ENCODE measurements around the gene POLE. TPM values are rescaled to one million over a fixed set of nuclear protein-coding genes. Genes with fewer than 3 reads are reported as not detected.

The POLE gene, protein sequence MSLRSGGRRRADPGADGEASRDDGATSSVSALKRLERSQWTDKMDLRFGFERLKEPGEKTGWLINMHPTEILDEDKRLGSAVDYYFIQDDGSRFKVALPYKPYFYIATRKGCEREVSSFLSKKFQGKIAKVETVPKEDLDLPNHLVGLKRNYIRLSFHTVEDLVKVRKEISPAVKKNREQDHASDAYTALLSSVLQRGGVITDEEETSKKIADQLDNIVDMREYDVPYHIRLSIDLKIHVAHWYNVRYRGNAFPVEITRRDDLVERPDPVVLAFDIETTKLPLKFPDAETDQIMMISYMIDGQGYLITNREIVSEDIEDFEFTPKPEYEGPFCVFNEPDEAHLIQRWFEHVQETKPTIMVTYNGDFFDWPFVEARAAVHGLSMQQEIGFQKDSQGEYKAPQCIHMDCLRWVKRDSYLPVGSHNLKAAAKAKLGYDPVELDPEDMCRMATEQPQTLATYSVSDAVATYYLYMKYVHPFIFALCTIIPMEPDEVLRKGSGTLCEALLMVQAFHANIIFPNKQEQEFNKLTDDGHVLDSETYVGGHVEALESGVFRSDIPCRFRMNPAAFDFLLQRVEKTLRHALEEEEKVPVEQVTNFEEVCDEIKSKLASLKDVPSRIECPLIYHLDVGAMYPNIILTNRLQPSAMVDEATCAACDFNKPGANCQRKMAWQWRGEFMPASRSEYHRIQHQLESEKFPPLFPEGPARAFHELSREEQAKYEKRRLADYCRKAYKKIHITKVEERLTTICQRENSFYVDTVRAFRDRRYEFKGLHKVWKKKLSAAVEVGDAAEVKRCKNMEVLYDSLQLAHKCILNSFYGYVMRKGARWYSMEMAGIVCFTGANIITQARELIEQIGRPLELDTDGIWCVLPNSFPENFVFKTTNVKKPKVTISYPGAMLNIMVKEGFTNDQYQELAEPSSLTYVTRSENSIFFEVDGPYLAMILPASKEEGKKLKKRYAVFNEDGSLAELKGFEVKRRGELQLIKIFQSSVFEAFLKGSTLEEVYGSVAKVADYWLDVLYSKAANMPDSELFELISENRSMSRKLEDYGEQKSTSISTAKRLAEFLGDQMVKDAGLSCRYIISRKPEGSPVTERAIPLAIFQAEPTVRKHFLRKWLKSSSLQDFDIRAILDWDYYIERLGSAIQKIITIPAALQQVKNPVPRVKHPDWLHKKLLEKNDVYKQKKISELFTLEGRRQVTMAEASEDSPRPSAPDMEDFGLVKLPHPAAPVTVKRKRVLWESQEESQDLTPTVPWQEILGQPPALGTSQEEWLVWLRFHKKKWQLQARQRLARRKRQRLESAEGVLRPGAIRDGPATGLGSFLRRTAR (N-terminal part only)
- total RNA-seq: 10 to 100 TPM; 41.3 to 45.7 TPM

DNA sequence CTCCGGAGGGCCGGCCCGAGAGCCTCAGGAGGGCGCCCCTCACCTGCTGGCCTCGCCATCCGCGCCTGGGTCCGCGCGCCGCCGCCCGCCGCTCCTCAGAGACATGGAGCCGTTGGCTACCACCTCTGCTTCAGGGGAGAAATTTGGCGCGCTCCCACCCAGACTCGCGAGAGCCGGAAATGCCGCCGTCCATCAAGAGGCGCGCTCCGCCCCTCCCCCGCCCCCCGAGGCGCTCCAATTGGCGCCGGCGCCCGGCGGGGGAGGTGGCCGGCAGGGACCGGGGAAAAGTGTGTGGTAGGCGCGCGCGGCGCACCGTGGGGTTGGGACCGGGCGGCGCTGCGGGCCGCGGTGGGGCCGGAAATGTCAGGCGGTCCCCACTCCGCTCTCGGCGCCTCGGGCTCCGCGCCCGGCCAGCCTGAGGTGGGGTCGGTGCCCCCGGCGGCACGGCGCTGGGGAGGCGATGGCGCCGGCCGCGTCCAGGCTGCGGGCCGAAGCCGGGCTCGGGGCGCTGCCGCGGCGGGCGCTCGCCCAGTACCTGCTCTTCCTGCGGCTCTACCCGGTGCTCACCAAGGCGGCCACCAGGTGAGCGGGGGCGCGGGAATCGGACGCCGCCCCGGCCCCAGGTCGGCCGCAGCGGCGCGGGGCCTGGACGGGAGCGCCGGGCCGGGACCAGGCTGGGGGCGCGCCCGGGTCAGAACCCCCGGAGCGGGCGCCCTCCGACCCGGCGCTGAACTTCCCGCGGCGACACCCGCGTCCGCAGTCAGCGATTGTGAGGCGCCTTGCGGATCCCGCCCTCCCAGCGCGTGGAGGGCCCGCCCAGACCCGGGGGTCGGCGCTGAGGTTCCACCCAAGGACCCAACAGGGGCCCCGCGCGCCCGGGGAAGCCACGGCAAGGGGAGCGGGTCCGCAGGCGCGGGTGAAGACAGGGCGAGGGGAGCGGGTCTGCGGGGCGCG lies at the start of gene POLE, which contains the start of gene PXMP2:
TSS of gene POLE (minus strand) at position 132 of the 954 bp plus-strand sequence. CDS start at position 105, 27 bp downstream.
TSS of gene PXMP2 (plus strand) at position 377 of the 954 bp plus-strand sequence. CDS start at position 461, 84 bp downstream.
- peak within 1 kb of the TSS; percentile 98 for H3K4me3 ChIP-seq
- ATAC-seq (ENCODE audit: insufficient number of reproducible peaks, low FRiP score, low read depth) (peak; percentile 94), DNase-seq (ENCODE audit: low spot score) (peak; percentile 84)
- no peaks in the 10 kb centered on the region for H3K36me3 ChIP-seq
- H3K9me3 ChIP-seq: no peaks in the 10 kb centered on the region
- H3K4me1 ChIP-seq (ENCODE audit: control insufficient read depth in 1 of 2, low read depth in 2 of 2): peaks cover 5 to 18% of the 10 kb centered on the region in 2 donors
- H3K27ac ChIP-seq: peak within 1 kb of the TSS; percentile 59 to 71
- H3K27me3 ChIP-seq (replicated peaks; ENCODE audit: insufficient read depth): no peaks in the 10 kb centered on the region
- TF ChIP-seq, protein P1, sequence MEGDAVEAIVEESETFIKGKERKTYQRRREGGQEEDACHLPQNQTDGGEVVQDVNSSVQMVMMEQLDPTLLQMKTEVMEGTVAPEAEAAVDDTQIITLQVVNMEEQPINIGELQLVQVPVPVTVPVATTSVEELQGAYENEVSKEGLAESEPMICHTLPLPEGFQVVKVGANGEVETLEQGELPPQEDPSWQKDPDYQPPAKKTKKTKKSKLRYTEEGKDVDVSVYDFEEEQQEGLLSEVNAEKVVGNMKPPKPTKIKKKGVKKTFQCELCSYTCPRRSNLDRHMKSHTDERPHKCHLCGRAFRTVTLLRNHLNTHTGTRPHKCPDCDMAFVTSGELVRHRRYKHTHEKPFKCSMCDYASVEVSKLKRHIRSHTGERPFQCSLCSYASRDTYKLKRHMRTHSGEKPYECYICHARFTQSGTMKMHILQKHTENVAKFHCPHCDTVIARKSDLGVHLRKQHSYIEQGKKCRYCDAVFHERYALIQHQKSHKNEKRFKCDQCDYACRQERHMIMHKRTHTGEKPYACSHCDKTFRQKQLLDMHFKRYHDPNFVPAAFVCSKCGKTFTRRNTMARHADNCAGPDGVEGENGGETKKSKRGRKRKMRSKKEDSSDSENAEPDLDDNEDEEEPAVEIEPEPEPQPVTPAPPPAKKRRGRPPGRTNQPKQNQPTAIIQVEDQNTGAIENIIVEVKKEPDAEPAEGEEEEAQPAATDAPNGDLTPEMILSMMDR (IDR thresholded peaks at IDR 0.05): no peak

DNA sequence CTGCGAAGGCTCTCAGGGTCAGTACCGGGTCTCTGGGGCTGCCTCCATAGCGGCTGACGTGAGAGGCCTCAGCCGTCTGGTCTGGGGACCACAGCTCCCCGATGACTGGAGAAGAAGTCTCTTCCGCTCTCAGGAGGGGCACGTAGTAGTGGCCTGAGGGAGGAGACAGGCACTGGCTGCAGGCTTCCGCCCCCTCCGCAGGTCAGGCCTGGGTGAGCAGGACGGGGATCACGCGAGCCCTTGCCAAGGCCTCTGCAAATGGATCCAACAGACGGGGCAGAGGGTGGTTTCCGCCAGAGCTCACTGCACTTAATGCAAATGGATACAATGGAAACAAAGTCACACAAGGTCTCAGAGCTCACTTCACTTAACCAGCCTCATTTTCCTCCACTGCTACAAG lies 49.8 kb upstream of the POLE start:
- TF ChIP-seq, protein P1 (IDR thresholded peaks at IDR 0.05): no peak
- H3K27ac ChIP-seq: no peak overlapping the region
- H3K27me3 ChIP-seq (replicated peaks; ENCODE audit: insufficient read depth): no peaks in the 10 kb centered on the region
- no peak for ATAC-seq (ENCODE audit: insufficient number of reproducible peaks, low FRiP score, low read depth)
- H3K4me1 ChIP-seq (ENCODE audit: control insufficient read depth in 1 of 2, low read depth in 2 of 2): no peaks in the 10 kb centered on the region
- H3K36me3 ChIP-seq: peaks cover 92% of the 10 kb centered on the region
- no peaks in the 10 kb centered on the region for H3K9me3 ChIP-seq
- DNase-seq (ENCODE audit: low spot score): no peak
- H3K4me3 ChIP-seq: no peak overlapping the region

DNA sequence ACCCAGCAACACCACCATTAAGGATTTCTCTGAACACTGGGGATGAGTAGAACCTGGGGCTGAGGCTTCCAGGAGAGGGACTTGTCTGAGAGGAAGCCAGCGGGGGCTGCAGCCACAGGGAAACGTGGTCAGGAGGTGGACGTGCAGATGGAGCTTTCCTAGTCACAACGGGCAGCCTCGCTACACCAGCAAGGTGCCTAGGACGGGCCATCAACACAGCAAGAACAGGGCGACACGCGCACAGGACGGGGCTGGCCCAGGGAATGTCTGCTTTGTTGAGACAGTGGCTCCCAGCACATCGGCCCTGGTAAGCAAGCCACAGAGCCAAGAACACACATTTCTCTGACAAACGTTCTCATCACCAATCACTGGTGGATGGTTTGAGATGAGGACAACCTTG lies 49.2 kb upstream of the POLE start:
- no peak for DNase-seq (ENCODE audit: low spot score)
- Histone ChIP-seq H3K27me3 (replicated peaks; ENCODE audit: insufficient read depth) (no peaks in the 10 kb centered on the region), H3K4me3 (no peak overlapping the region), H3K36me3 (peaks cover 92% of the 10 kb centered on the region), H3K27ac (no peak overlapping the region), H3K4me1 (ENCODE audit: control insufficient read depth in 1 of 2, low read depth in 2 of 2) (no peaks in the 10 kb centered on the region), H3K9me3 (no peaks in the 10 kb centered on the region)
- TF ChIP-seq, protein P1 (IDR thresholded peaks at IDR 0.05): no peak
- no peak for ATAC-seq (ENCODE audit: insufficient number of reproducible peaks, low FRiP score, low read depth)

DNA sequence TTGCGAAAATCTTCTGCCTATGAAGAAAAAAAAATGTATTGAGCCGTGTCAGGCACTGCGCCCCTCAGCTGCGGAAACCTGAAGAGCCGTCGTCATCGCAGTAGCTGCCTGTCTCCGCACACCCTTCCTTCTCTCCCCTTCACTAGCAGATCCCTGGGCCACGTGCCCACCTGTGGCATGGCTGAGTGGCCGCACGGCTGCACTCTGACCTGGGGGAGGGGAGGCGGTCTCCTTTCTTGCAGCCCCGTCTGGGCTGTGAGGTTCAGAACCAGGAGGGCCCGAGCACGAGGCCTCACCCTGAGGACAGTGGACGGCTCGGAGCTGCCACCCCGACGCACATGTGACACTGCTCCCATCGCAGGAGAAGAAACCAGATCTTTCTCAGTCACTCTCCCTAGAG lies 48.4 kb upstream of the POLE start:
- H3K9me3 ChIP-seq: no peaks in the 10 kb centered on the region
- TF ChIP-seq, protein P1 (IDR thresholded peaks at IDR 0.05): no peak
- ATAC-seq (ENCODE audit: insufficient number of reproducible peaks, low FRiP score, low read depth): no peak

More for the DNA sequence above, 48.4 kb upstream of the POLE start:
- Histone ChIP-seq H3K27me3 (replicated peaks; ENCODE audit: insufficient read depth) (no peaks in the 10 kb centered on the region), H3K36me3 (peaks cover 92% of the 10 kb centered on the region), H3K4me3 (no peak overlapping the region), H3K4me1 (ENCODE audit: control insufficient read depth in 1 of 2, low read depth in 2 of 2) (no peaks in the 10 kb centered on the region), H3K27ac (no peak overlapping the region)
- DNase-seq (ENCODE audit: low spot score): no peak

Data from thoracic aorta (tissue), 2 donors.